ENCODE data around the gene PDCD2L. TPM values are rescaled to one million over a fixed set of nuclear protein-coding genes. Genes with fewer than 3 reads are reported as not detected.

The PDCD2L gene
- total and polyA plus RNA-seq, 4 donors, result 7.5 to 11.8 (median 10.8) TPM

DNA sequence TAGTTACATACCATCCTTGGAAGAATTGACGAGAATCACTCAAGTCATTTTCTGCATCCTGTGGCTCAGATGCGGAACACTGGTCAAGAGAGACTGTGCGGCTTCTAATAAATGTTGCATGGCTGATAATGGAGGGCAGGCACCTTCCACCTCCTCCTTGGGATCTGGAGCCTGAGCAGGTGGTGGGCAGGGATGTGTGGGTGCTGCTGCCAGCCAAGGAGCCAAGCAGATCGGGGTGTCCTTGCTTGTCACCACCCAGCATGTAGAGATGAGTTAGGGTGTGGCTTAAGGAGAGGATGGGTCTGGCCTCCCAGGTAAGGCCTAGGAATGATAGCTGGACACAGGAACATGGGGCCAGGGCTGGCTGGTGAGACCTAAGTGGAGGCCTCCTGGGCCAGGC lies 21.7 kb upstream of the PDCD2L start:
- peaks cover 39 to 76% (median 54%) of the 10 kb centered on the region in 4 donors for H3K36me3 ChIP-seq (ENCODE audit: control insufficient read depth in 4 of 4, insufficient read depth in 4 of 4, low read length in 4 of 4)
- TF ChIP-seq, protein P1, sequence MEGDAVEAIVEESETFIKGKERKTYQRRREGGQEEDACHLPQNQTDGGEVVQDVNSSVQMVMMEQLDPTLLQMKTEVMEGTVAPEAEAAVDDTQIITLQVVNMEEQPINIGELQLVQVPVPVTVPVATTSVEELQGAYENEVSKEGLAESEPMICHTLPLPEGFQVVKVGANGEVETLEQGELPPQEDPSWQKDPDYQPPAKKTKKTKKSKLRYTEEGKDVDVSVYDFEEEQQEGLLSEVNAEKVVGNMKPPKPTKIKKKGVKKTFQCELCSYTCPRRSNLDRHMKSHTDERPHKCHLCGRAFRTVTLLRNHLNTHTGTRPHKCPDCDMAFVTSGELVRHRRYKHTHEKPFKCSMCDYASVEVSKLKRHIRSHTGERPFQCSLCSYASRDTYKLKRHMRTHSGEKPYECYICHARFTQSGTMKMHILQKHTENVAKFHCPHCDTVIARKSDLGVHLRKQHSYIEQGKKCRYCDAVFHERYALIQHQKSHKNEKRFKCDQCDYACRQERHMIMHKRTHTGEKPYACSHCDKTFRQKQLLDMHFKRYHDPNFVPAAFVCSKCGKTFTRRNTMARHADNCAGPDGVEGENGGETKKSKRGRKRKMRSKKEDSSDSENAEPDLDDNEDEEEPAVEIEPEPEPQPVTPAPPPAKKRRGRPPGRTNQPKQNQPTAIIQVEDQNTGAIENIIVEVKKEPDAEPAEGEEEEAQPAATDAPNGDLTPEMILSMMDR (IDR thresholded peaks at IDR 0.05; ENCODE audit: control extremely low read depth, extremely low read depth), result no peak
- no peaks in the 10 kb centered on the region for H3K27me3 ChIP-seq (ENCODE audit: control insufficient read depth in 3 of 3, insufficient read depth in 3 of 3, low read length in 2 of 3)
- ATAC-seq (ENCODE audit: insufficient read depth, low FRiP score) (no peak), DNase-seq (no peak)
- no peak overlapping the region for H3K27ac ChIP-seq (ENCODE audit: low read depth in 1 of 2, low read length in 1 of 2)
- whole genome bisulfite sequencing, 2 donors, result 98 to 99% methylated on average over 4 of the region's 4 CpGs
- no peaks in the 10 kb centered on the region for H3K4me1 ChIP-seq (ENCODE audit: control insufficient read depth in 5 of 5, insufficient read depth in 5 of 5, low read length in 5 of 5)
- H3K9me3 ChIP-seq (ENCODE audit: control insufficient read depth in 4 of 4, insufficient read depth in 3 of 4, low read length in 3 of 4), result no peaks in the 10 kb centered on the region
- no peak overlapping the region for H3K9ac ChIP-seq (ENCODE audit: insufficient read depth in 1 of 2, low read length in 2 of 2)
- no peak overlapping the region for H3K4me3 ChIP-seq

GRCh38 chr19:34383599-34383998 lies 20.6 kb upstream of the PDCD2L start:
- no peak for ATAC-seq (ENCODE audit: insufficient read depth, low FRiP score)
- Histone ChIP-seq H3K27ac (ENCODE audit: low read depth in 1 of 2, low read length in 1 of 2) (no peak overlapping the region), H3K9me3 (ENCODE audit: control insufficient read depth in 4 of 4, insufficient read depth in 3 of 4, low read length in 3 of 4) (no peaks in the 10 kb centered on the region), H3K9ac (ENCODE audit: insufficient read depth in 1 of 2, low read length in 2 of 2) (no peak overlapping the region), H3K4me3 (no peak overlapping the region), H3K4me1 (ENCODE audit: control insufficient read depth in 5 of 5, insufficient read depth in 5 of 5, low read length in 5 of 5) (no peaks in the 10 kb centered on the region), H3K36me3 (ENCODE audit: control insufficient read depth in 4 of 4, insufficient read depth in 4 of 4, low read length in 4 of 4) (peaks cover 35 to 76% (median 55%) of the 10 kb centered on the region in 4 donors), H3K27me3 (ENCODE audit: control insufficient read depth in 3 of 3, insufficient read depth in 3 of 3, low read length in 2 of 3) (no peaks in the 10 kb centered on the region)
- TF ChIP-seq, protein P1 (IDR thresholded peaks at IDR 0.05; ENCODE audit: control extremely low read depth, extremely low read depth), result no peak
- WGBS, 2 donors, result 97 to 99% methylated on average over 5 of the region's 5 CpGs
- no peak for DNase-seq

DNA sequence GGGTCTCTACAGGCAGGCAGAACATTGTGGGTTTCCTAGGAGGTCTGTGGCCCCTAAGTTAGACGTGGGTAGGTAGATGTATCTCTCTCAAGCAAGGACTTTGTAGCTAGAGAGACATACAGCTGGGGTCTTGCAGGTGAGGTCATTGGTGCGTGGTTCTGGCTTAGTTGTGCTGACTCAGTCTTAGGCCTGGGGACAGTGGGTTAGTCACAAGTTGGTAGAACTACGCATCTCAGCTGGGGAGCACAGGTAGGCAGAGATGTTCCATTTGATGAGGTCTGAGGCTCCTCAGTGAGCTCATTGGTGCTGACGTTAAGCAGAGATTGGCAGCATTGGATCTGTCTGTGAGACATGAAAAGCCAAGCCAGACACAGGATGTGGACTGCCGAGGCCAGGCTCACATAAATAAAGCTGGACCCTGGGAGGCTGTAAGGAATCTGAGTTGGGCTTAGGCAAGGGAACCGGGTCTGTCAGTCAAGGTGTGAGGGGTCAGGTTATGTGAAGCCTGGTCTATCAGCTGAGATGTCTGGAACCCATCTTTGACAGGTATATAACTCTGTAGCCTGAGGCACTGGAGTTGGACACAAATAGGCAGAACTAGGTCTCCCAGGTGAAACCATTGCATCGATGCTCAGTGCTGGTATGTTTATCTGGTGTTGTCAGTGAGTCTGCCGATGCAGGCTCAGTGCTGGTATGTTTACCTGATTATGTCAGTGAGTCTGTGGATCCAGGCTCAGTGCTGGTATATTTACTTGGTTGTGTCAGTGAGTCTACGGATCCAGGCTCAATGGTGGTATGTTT lies 17.4 kb upstream of the PDCD2L start:
- TF ChIP-seq, protein P1 (IDR thresholded peaks at IDR 0.05; ENCODE audit: control extremely low read depth, extremely low read depth), result no peak
- Histone ChIP-seq H3K4me1 (ENCODE audit: control insufficient read depth in 5 of 5, insufficient read depth in 5 of 5, low read length in 5 of 5) (no peaks in the 10 kb centered on the region), H3K27ac (ENCODE audit: low read depth in 1 of 2, low read length in 1 of 2) (no peak overlapping the region), H3K9ac (ENCODE audit: insufficient read depth in 1 of 2, low read length in 2 of 2) (no peak overlapping the region), H3K9me3 (ENCODE audit: control insufficient read depth in 4 of 4, insufficient read depth in 3 of 4, low read length in 3 of 4) (peaks cover 0 to 4% (median 1%) of the 10 kb centered on the region in 4 donors), H3K27me3 (ENCODE audit: control insufficient read depth in 3 of 3, insufficient read depth in 3 of 3, low read length in 2 of 3) (no peaks in the 10 kb centered on the region), H3K36me3 (ENCODE audit: control insufficient read depth in 4 of 4, insufficient read depth in 4 of 4, low read length in 4 of 4) (peaks cover 25 to 68% (median 57%) of the 10 kb centered on the region in 4 donors), H3K4me3 (no peak overlapping the region)
- DNase-seq, result no peak
- ATAC-seq (ENCODE audit: insufficient read depth, low FRiP score), result no peak
- 94 to 98% methylated on average over 9 of the region's 9 CpGs for WGBS, 2 donors
